ENCODE results near the gene HEPACAM.
"Not testable (repeated sequence)": the region's sequence is repeated elsewhere in the genome, so short reads cannot be mapped to it uniquely, and the experiment has no call there.

HEPACAM gene, protein sequence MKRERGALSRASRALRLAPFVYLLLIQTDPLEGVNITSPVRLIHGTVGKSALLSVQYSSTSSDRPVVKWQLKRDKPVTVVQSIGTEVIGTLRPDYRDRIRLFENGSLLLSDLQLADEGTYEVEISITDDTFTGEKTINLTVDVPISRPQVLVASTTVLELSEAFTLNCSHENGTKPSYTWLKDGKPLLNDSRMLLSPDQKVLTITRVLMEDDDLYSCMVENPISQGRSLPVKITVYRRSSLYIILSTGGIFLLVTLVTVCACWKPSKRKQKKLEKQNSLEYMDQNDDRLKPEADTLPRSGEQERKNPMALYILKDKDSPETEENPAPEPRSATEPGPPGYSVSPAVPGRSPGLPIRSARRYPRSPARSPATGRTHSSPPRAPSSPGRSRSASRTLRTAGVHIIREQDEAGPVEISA

DNA sequence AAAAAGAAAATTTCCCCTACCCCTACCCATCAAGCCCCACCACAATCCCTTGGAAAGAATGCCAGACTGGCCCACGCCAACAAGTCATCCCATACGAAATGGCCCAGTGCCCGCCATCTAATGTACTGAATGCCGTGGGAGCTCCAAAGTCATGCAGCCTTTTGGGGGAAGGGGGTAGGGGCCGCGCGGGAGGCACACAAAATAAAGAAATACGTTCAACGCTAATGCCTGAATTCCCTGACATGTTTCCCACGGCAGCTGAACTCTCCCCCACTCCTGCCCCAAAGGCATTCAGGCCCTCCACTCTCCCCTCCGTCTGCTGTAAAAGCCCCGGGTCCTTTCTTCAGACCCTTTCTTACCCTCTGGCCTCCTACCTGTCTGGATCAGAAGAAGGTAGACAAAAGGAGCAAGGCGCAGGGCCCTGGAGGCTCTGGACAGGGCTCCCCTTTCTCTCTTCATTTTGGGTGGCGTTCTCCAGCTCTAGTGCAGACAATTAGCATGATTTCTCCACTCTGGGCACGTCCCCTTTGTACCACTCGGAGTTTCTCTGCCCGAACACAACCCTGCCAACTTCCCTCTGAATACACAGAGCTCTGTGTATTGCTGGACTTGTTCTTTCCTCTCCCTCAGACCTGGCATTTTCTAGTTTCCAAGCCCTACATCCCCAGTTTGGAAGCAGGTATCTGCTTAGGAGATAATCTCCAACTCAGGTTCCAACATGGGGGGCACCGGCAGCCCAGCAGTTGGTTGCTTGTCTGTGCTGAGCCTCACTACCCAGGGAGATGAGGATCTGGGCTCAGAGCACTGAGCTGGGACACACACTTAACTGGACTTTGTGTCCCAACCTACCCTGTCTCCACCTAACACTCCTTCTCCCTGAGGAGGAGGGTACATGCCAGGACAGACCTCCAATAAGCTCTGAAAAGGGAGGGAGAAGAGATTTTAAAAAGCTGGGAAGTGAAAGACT, at the start of gene HEPACAM:
Gene HEPACAM (minus strand): TSS at position 500 of the 967 bp plus-strand sequence. CDS start 41 bp downstream, at position 459.
- H3K4me3 ChIP-seq (ENCODE audit: low read length), result no peak within 1 kb of the TSS
- H3K9ac ChIP-seq (ENCODE audit: low read length), result no peak within 1 kb of the TSS
- H3K27me3 ChIP-seq (ENCODE audit: control insufficient read depth, insufficient read depth, low read length), result no peaks in the 10 kb centered on the region
- no peaks in the 10 kb centered on the region for H3K36me3 ChIP-seq (ENCODE audit: control insufficient read depth, insufficient read depth, low read length)
- H3K9me3 ChIP-seq (ENCODE audit: control insufficient read depth, low read length), result no peaks in the 10 kb centered on the region
- H3K4me1 ChIP-seq (ENCODE audit: control insufficient read depth, insufficient read depth, low read length), result no peaks in the 10 kb centered on the region

DNA sequence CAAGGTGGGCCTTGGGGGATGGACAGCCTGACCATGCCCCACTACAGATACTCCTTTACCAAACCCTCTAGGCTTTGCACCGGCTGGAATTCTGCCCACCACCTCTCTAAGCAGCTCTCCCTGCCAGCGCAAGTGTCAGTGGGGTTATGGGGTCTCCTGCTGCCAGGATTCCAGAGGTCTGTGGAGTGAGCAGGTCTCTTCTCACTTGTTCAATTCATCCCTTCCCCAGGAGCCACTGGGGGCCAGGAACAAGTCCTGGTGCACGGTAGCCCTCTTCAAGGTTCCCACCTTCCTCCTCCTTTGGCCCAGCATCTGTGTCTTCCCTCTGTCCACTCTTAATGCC, 48.6 kb upstream of the HEPACAM start:
- Histone ChIP-seq H3K36me3 (ENCODE audit: control insufficient read depth, insufficient read depth, low read length) (no peaks in the 10 kb centered on the region), H3K4me1 (ENCODE audit: control insufficient read depth, insufficient read depth, low read length) (no peaks in the 10 kb centered on the region), H3K27me3 (ENCODE audit: control insufficient read depth, insufficient read depth, low read length) (no peaks in the 10 kb centered on the region), H3K9me3 (ENCODE audit: control insufficient read depth, low read length) (no peaks in the 10 kb centered on the region), H3K9ac (ENCODE audit: low read length) (no peak overlapping the region), H3K4me3 (ENCODE audit: low read length) (no peak overlapping the region)

DNA sequence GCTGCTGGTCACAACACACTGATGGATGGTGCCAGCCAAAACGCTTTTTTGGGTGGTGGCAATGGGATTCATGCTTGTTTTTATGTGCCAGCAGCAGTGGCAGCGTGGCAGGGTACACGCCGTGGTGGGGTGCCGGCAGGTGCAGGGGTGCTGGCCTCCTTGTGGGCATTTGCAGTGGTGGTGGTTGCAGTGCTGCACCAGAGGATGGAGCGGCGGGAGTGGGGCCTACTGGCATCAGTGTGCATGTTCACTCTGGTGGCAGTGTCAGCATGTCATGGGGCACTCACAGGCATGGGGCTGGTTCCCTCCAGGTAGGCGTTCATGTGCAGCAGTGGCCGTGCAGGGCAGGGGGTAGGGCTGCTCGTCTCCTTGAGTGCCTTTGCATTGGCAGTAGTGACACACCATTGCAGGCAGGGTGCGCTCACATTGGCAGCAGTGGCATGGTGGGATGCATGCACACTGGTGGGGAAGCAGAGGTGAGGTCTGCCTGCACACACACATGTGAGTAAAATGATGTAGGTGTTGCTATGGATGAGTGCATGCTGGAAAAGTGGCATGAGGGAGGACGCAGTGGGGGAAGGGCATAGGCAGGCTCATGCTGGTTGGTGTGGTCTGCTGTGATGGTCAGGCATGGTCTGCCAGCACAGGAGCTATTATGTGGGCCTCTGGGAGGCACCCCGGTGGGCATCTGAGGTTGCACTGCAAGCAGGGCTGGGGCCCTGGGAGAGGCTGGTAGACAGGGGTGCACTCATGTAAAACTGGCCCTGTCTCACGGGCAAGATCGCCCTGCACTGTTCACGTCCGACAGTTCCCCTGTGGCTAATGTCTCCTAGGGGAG, 48.0 kb upstream of the HEPACAM start:
- Histone ChIP-seq H3K4me1 (ENCODE audit: control insufficient read depth, insufficient read depth, low read length) (no peaks in the 10 kb centered on the region), H3K9me3 (ENCODE audit: control insufficient read depth, low read length) (no peaks in the 10 kb centered on the region), H3K9ac (ENCODE audit: low read length) (no peak overlapping the region), H3K4me3 (ENCODE audit: low read length) (no peak overlapping the region), H3K27me3 (ENCODE audit: control insufficient read depth, insufficient read depth, low read length) (no peaks in the 10 kb centered on the region), H3K36me3 (ENCODE audit: control insufficient read depth, insufficient read depth, low read length) (no peaks in the 10 kb centered on the region)

DNA sequence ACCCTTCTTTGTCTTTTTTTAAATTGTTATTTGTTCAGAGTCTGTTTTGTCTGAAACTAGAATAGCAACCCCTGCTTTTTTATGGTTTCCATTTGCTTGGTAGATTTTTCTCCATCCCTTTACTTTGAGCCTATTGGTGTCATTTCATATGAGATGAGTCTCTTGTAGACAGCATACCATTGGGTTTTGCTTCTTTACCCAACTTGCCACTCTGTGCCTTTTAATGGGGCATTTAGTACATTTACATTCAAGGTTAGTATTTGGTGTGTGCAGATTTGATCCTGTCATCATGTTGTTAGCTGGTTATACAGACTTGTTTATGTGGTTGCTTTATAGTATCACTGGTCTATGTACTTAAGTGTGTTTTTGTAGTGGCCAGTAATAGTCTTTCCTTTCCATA, 46.2 kb upstream of the HEPACAM start:
- no peaks in the 10 kb centered on the region for H3K36me3 ChIP-seq (ENCODE audit: control insufficient read depth, insufficient read depth, low read length)
- no peak overlapping the region for H3K4me3 ChIP-seq (ENCODE audit: low read length)
- no peak overlapping the region for H3K9ac ChIP-seq (ENCODE audit: low read length)
- no peaks in the 10 kb centered on the region for H3K4me1 ChIP-seq (ENCODE audit: control insufficient read depth, insufficient read depth, low read length)
- H3K9me3 ChIP-seq (ENCODE audit: control insufficient read depth, low read length), result no peaks in the 10 kb centered on the region
- no peaks in the 10 kb centered on the region for H3K27me3 ChIP-seq (ENCODE audit: control insufficient read depth, insufficient read depth, low read length)

DNA sequence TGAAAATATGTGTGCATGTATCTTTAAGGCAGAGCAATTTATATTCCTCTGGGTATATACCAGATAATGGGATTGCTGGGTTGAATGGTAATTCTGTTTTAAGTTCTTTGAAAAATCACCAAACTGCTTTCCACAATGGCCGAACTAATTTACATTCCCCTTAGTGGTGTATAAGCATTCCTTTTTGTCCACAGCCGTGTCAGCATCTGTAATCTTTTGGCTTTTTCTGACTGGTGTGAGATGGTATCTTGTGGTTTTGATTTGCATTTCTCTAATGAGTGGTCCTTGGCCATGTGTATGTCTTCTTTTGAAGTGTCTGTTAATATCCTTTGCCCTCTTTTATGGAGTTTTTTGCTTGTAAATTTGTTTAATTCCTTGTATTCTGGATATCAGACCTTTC, 42.5 kb upstream of the HEPACAM start:
- no peaks in the 10 kb centered on the region for H3K27me3 ChIP-seq (ENCODE audit: control insufficient read depth, insufficient read depth, low read length)
- H3K9me3 ChIP-seq (ENCODE audit: control insufficient read depth, low read length), result no peaks in the 10 kb centered on the region
- H3K4me3 ChIP-seq (ENCODE audit: low read length), result no peak overlapping the region
- H3K36me3 ChIP-seq (ENCODE audit: control insufficient read depth, insufficient read depth, low read length), result no peaks in the 10 kb centered on the region
- H3K9ac ChIP-seq (ENCODE audit: low read length), result no peak overlapping the region
- no peaks in the 10 kb centered on the region for H3K4me1 ChIP-seq (ENCODE audit: control insufficient read depth, insufficient read depth, low read length)

DNA sequence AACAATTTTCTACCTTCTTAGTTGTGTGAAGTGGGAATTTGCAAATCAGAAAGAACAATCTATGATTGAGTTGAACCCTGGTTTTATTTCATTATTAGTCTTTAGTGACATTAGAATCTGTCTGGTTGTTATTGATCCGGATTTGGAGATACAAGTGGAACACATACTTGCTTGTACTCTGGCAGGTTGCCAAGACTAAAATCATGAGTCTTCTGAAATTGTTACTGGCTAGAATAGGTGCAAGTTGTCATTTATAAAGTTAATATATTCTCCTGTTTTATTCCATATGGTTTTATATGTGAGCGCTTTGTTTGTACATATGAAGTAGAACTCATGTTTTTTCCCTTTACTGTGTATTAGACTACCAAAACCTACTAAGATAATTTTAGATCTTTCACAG, 41.2 kb upstream of the HEPACAM start:
- Histone ChIP-seq H3K36me3 (ENCODE audit: control insufficient read depth, insufficient read depth, low read length) (no peaks in the 10 kb centered on the region), H3K9me3 (ENCODE audit: control insufficient read depth, low read length) (no peaks in the 10 kb centered on the region), H3K4me1 (ENCODE audit: control insufficient read depth, insufficient read depth, low read length) (no peaks in the 10 kb centered on the region), H3K9ac (ENCODE audit: low read length) (no peak overlapping the region), H3K4me3 (ENCODE audit: low read length) (no peak overlapping the region), H3K27me3 (ENCODE audit: control insufficient read depth, insufficient read depth, low read length) (no peaks in the 10 kb centered on the region)

DNA sequence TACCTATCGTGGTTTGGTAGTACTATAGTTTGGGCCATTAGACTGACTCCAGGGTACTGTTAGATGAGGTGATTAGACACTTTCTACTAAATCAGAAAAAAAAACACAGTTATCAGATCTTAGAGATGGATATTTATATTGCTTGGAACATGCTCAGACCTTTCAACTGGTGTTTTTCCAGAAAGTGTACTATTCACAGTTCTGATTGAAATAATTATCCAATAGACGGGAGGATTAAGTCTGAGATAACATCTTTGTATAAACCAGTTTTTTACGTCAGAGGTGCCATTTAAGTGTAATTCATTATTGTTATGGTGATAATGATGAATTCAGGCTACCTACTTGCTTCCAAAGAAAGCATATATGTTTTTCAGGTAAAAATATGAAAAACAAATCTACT, 40.7 kb upstream of the HEPACAM start:
- H3K27me3 ChIP-seq (ENCODE audit: control insufficient read depth, insufficient read depth, low read length), result no peaks in the 10 kb centered on the region
- H3K36me3 ChIP-seq (ENCODE audit: control insufficient read depth, insufficient read depth, low read length), result no peaks in the 10 kb centered on the region
- H3K9me3 ChIP-seq (ENCODE audit: control insufficient read depth, low read length), result no peaks in the 10 kb centered on the region
- no peak overlapping the region for H3K9ac ChIP-seq (ENCODE audit: low read length)
- H3K4me1 ChIP-seq (ENCODE audit: control insufficient read depth, insufficient read depth, low read length), result no peaks in the 10 kb centered on the region
- no peak overlapping the region for H3K4me3 ChIP-seq (ENCODE audit: low read length)

DNA sequence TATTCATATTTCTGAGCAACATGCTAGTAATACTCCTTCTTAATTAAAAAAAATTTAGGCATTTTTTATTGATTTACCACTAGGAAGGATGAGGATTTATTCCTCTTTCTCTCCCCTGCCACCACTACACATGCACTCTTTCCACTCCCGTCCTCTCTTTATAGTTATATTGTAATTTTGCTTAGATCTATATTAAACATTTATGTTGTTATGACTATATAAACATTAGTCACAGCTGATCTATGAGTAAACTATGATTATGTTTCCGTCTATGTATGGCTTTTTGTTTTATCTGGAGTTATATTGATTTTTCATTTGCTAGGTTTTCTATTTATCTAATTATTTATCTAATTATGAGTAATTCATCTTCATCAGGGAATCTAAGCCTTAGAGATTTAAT, 36.0 kb upstream of the HEPACAM start:
- no peak overlapping the region for H3K4me3 ChIP-seq (ENCODE audit: low read length)
- no peaks in the 10 kb centered on the region for H3K9me3 ChIP-seq (ENCODE audit: control insufficient read depth, low read length)
- no peaks in the 10 kb centered on the region for H3K27me3 ChIP-seq (ENCODE audit: control insufficient read depth, insufficient read depth, low read length)
- H3K9ac ChIP-seq (ENCODE audit: low read length), result no peak overlapping the region
- no peaks in the 10 kb centered on the region for H3K36me3 ChIP-seq (ENCODE audit: control insufficient read depth, insufficient read depth, low read length)
- no peaks in the 10 kb centered on the region for H3K4me1 ChIP-seq (ENCODE audit: control insufficient read depth, insufficient read depth, low read length)

DNA sequence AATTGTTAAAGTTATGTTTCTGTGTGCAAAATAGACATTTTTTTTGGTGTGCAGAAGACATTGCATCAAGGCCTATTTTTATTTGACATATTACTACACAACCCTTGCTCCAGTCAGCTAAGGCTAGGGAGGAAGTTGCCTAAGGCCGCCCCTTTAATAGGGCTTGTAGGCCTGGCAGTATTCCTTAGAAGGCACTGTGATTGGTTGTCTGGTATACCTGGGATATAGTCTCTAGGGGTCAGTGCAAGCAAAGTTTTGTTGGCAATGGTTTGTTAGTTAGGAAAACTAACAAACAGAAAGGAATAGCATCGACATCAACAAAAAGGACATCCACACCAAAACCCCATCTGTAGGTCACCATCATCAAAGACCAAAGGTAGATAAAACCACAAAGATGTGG, 35.1 kb upstream of the HEPACAM start:
- Histone ChIP-seq H3K36me3 (ENCODE audit: control insufficient read depth, insufficient read depth, low read length) (no peaks in the 10 kb centered on the region), H3K9me3 (ENCODE audit: control insufficient read depth, low read length) (no peaks in the 10 kb centered on the region), H3K4me3 (ENCODE audit: low read length) (no peak overlapping the region), H3K4me1 (ENCODE audit: control insufficient read depth, insufficient read depth, low read length) (no peaks in the 10 kb centered on the region), H3K27me3 (ENCODE audit: control insufficient read depth, insufficient read depth, low read length) (no peaks in the 10 kb centered on the region), H3K9ac (ENCODE audit: low read length) (no peak overlapping the region)

DNA sequence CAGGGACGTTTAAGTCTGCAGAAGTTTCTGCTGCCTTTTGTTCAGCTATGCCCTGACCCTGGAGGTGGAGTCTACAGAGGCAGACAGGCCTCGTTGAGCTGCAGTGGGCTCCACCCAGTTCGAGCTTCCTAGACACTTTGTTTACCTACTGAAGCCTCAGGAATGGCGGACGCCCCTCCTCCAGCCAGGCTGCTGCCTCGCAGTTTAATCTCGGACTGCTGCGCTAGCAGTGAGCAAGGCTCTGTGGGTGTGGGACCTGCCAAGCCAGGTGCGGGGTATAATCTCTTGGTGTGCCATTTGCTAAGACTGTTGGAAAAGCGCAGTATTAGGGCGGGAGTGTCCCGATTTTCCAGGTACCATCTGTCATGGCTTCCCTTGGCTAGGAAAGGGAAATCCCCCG, 32.4 kb upstream of the HEPACAM start:
- H3K27me3 ChIP-seq (ENCODE audit: control insufficient read depth, insufficient read depth, low read length); H3K9ac ChIP-seq (ENCODE audit: low read length); H3K4me3 ChIP-seq (ENCODE audit: low read length); H3K4me1 ChIP-seq (ENCODE audit: control insufficient read depth, insufficient read depth, low read length); H3K36me3 ChIP-seq (ENCODE audit: control insufficient read depth, insufficient read depth, low read length); H3K9me3 ChIP-seq (ENCODE audit: control insufficient read depth, low read length): not testable (repeated sequence)

DNA sequence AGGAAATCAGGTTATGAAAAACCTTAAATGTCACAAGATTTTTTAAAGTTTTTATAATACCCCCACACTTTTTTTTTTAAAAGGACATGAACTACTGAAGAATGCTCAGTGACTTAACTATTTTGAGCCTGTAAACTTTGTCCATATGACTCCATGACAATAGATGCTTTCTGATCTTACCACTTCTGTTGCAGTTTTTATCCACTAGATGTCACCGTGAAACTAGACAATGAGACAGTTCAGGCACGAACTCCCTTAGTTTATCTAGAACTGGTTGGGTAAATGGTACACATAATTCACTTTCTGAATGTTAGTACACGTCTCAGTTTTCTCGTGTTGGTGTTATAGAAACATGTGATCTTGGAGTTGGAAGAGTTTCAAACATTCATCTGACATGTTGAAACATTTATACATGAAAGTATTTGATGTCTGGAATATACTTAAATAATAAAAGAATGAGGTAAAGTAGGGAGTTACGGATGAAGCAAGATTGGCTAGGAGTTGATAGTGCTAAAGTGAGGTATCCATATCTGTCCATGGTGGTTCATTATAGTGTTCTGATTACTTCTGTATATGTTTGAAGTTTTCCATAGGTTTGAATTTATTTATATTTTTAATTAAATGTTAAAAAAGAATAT, 26.2 kb upstream of the HEPACAM start:
- H3K9me3 ChIP-seq (ENCODE audit: control insufficient read depth, low read length), result no peaks in the 10 kb centered on the region
- H3K9ac ChIP-seq (ENCODE audit: low read length), result no peak overlapping the region
- H3K4me1 ChIP-seq (ENCODE audit: control insufficient read depth, insufficient read depth, low read length), result no peaks in the 10 kb centered on the region
- no peak overlapping the region for H3K4me3 ChIP-seq (ENCODE audit: low read length)
- H3K36me3 ChIP-seq (ENCODE audit: control insufficient read depth, insufficient read depth, low read length), result no peaks in the 10 kb centered on the region
- H3K27me3 ChIP-seq (ENCODE audit: control insufficient read depth, insufficient read depth, low read length), result no peaks in the 10 kb centered on the region
